Measurements from ENCODE around the gene UST. TPM values are rescaled to one million over a fixed set of nuclear protein-coding genes. Genes with fewer than 3 reads are reported as not detected.

Gene UST
- total and polyA plus RNA-seq, 4 donors: 0.24 to 2.7 (median 0.87) TPM

GRCh38 chr6:148927586-148927985, 180.8 kb downstream of the UST start:
- WGBS: 99% methylated on average over 1 of the region's 1 CpG
- Histone ChIP-seq H3K4me1 (ENCODE audit: control insufficient read depth in 4 of 4, insufficient read depth in 4 of 4, low read length in 3 of 4) (no peaks in the 10 kb centered on the region), H3K27me3 (ENCODE audit: control insufficient read depth in 4 of 4, insufficient read depth in 4 of 4, low read length in 3 of 4) (no peaks in the 10 kb centered on the region), H3K36me3 (ENCODE audit: control insufficient read depth in 4 of 4, insufficient read depth in 3 of 4, low read depth in 1 of 4, low read length in 3 of 4) (no peaks in the 10 kb centered on the region), H3K9ac (ENCODE audit: low read depth in 1 of 2, low read length in 2 of 2) (no peak overlapping the region), H3K4me3 (ENCODE audit: low read depth in 1 of 3, low read length in 3 of 3) (no peak overlapping the region), H3K27ac (ENCODE audit: low read depth in 1 of 2, low read length in 2 of 2) (no peak overlapping the region), H3K9me3 (ENCODE audit: control insufficient read depth in 4 of 4, low read length in 3 of 4) (peaks cover 0 to 3% (median 0%) of the 10 kb centered on the region in 4 donors)
- DNase-seq (ENCODE audit: low spot score): no peak
- no peak for TF ChIP-seq NR2F2 (IDR thresholded peaks at IDR 0.05)
- TF ChIP-seq FOXA1 (IDR thresholded peaks at IDR 0.05): no peak
- TF ChIP-seq HNF4A (conservative IDR thresholded peaks at IDR 0.05): no peak
- TF ChIP-seq FOXA2 (IDR thresholded peaks at IDR 0.05): no peak
- TF ChIP-seq ZBTB33 (IDR thresholded peaks at IDR 0.05): no peak
- TF ChIP-seq YY1 (IDR thresholded peaks at IDR 0.05): no peak
- TF ChIP-seq HNF4G (IDR thresholded peaks at IDR 0.05): no peak
- no peak for TF ChIP-seq JUND (IDR thresholded peaks at IDR 0.05)
- TF ChIP-seq REST (IDR thresholded peaks at IDR 0.05): no peak
- no peak for TF ChIP-seq RAD21 (IDR thresholded peaks at IDR 0.05)
- TF ChIP-seq GABPA (IDR thresholded peaks at IDR 0.05 in 1 of 2, conservative IDR thresholded peaks at IDR 0.05 in 1 of 2): no peak

- no peaks in the 10 kb centered on the region for H3K4me1 ChIP-seq (ENCODE audit: control insufficient read depth in 4 of 4, insufficient read depth in 4 of 4, low read length in 3 of 4)
- peaks cover 0 to 3% (median 0%) of the 10 kb centered on the region in 4 donors for H3K9me3 ChIP-seq (ENCODE audit: control insufficient read depth in 4 of 4, low read length in 3 of 4)
- H3K36me3 ChIP-seq (ENCODE audit: control insufficient read depth in 4 of 4, insufficient read depth in 3 of 4, low read depth in 1 of 4, low read length in 3 of 4): no peaks in the 10 kb centered on the region
- H3K9ac ChIP-seq (ENCODE audit: low read depth in 1 of 2, low read length in 2 of 2): no peak overlapping the region
- H3K27ac ChIP-seq (ENCODE audit: low read depth in 1 of 2, low read length in 2 of 2): no peak overlapping the region
- H3K27me3 ChIP-seq (ENCODE audit: control insufficient read depth in 4 of 4, insufficient read depth in 4 of 4, low read length in 3 of 4): no peaks in the 10 kb centered on the region
- DNase-seq (ENCODE audit: low spot score): no peak
- WGBS: 100% methylated on average over 1 of the region's 1 CpG
- no peak overlapping the region for H3K4me3 ChIP-seq (ENCODE audit: low read depth in 1 of 3, low read length in 3 of 3)
- TF ChIP-seq REST (IDR thresholded peaks at IDR 0.05) (no peak), MAX (IDR thresholded peaks at IDR 0.05) (no peak), RXRA (IDR thresholded peaks at IDR 0.05) (no peak), SP1 (IDR thresholded peaks at IDR 0.05) (no peak), ATF3 (IDR thresholded peaks at IDR 0.05) (no peak), GABPA (IDR thresholded peaks at IDR 0.05 in 1 of 2, conservative IDR thresholded peaks at IDR 0.05 in 1 of 2) (no peak), CTCF (IDR thresholded peaks at IDR 0.05; ENCODE audit: low read depth, low read length, missing input control) (no peak), EGR1 (IDR thresholded peaks at IDR 0.05; ENCODE audit: low read depth in 2 of 2) (no peak), ZBTB33 (IDR thresholded peaks at IDR 0.05) (no peak), NR2F2 (IDR thresholded peaks at IDR 0.05) (no peak)
These were observed 182.0 kb downstream of the UST start for GRCh38 chr6:148928811-148929210.
